CD4-positive, alpha-beta T cell (primary cell): Measurements from ENCODE around the gene PTPRD. TPM values are rescaled to one million over a fixed set of nuclear protein-coding genes. Genes with fewer than 3 reads are reported as not detected.

Experiments used
- ATAC-seq: fragments of 200-7000 bp; cut with Tn5 transposase; one replicate; pipeline ENCODE4 v1.10.0; 2022; ENCODE audit warnings: mild to moderate bottlenecking; ENCODE audit not compliant: poor library complexity
- CTCF ChIA-PET: fragments of 350-600 bp; sonication (Branson Sonifier 250); formaldehyde crosslinking; loops from one replicate; lab custom pipeline; 2021; ENCODE audit warnings: antibody characterized with exemption, inconsistent platforms; lab: Charles Lee
- POLR2A ChIA-PET: fragments of 350-600 bp; sonication (Branson Sonifier 250); formaldehyde crosslinking; loops from one replicate; lab custom pipeline; 2021; ENCODE audit warnings: antibody characterized with exemption, inconsistent platforms; lab: Charles Lee
- DNase-seq, 14 experiments: peaks; one replicate each; pipeline ENCODE4 v3.0.0-alpha.2; 2013 to 2020; ENCODE audit warnings: mixed read lengths in 2 of 14
- H3K27ac ChIP-seq, 2 donors: one replicate each; pipeline versions ENCODE4 v1.5.1 to v1.7.0; 2013; ENCODE audit warnings: low read length in 2 of 2, low read depth in 1 of 2, mild to moderate bottlenecking in 1 of 2
- H3K27me3 ChIP-seq, 2 experiments: 1 replicate in 1 of 2; 2 replicates in 1 of 2; pipeline versions ENCODE4 v1.6.1 to v1.7.0; 2013; ENCODE audit warnings: low read length in 2 of 2, control low read depth in 1 of 2, mild to moderate bottlenecking in 1 of 2, moderate library complexity in 1 of 2; ENCODE audit not compliant: insufficient read depth in 2 of 2, control insufficient read depth in 1 of 2
- H3K36me3 ChIP-seq: one replicate; pipeline ENCODE4 v1.6.1; 2013; ENCODE audit warnings: low read length, control low read depth; ENCODE audit not compliant: insufficient read depth
- H3K4me1 ChIP-seq: one replicate; pipeline ENCODE4 v1.6.1; 2013; ENCODE audit warnings: low read length, control low read depth; ENCODE audit not compliant: insufficient read depth
- H3K4me3 ChIP-seq: one replicate; pipeline ENCODE4 v1.5.1; 2013; ENCODE audit warnings: mild to moderate bottlenecking, low read length, moderate library complexity
- H3K9me3 ChIP-seq, 2 experiments: 1 replicate in 1 of 2; 2 replicates in 1 of 2; pipeline versions ENCODE4 v1.6.1 to v1.7.0; 2013; ENCODE audit warnings: low read length in 2 of 2, mild to moderate bottlenecking in 2 of 2, control low read depth in 1 of 2, moderate library complexity in 1 of 2; ENCODE audit not compliant: control insufficient read depth in 1 of 2, insufficient read depth in 1 of 2
- H3K27ac Mint-ChIP-seq: one replicate; pipeline ENCODE4 v1.8.0; 2020; ENCODE audit warnings: mixed read lengths
- H3K27me3 Mint-ChIP-seq: one replicate; pipeline ENCODE4 v1.8.0; 2021; ENCODE audit warnings: mixed read lengths
- H3K36me3 Mint-ChIP-seq: one replicate; pipeline ENCODE4 v1.8.0; 2021; ENCODE audit warnings: low read depth, mixed read lengths
- H3K4me1 Mint-ChIP-seq: one replicate; pipeline ENCODE4 v1.8.0; 2021; ENCODE audit warnings: low read depth, mixed read lengths
- H3K4me3 Mint-ChIP-seq: one replicate; pipeline ENCODE4 v1.8.0; 2020; ENCODE audit warnings: mild to moderate bottlenecking, mixed read lengths
- H3K9me3 Mint-ChIP-seq: one replicate; pipeline ENCODE4 v1.8.0; 2020; ENCODE audit warnings: mixed read lengths
- CTCF ChIP-seq: fragments of 200-600 bp; IDR thresholded peaks from one replicate; pipeline ENCODE4 v1.8.0; 2022; ENCODE audit warnings: antibody characterized with exemption, mild to moderate bottlenecking
- intact Hi-C, 2 experiments: fragments of 100-400 bp; cut with DNase I in 1 of 2; cut with micrococcal nuclease in 1 of 2; formaldehyde crosslinking; loops; one replicate each; pipeline versions ENCODE4 v1.15.1 to v1.9.0; 2023 to 2025; cut with DNase I, micrococcal nuclease
- total RNA-seq, 174 experiments: library from RNA in 2 of 174; stranded (reverse) in 2 of 174; gene quantifications; one replicate each; pipeline ENCODE4 v1.2.3 and lab custom pipeline; 2021 to 2026

PTPRD gene
- total RNA-seq, 2 experiments from 2014 or later = not detected

GRCh38 chr9:8842402-8843193 lies 1770.2 kb downstream of the PTPRD start:
- Mint-ChIP-seq H3K36me3 (no peaks in the 10 kb centered on the region), H3K4me3 (no peak overlapping the region), H3K27me3 (no peaks in the 10 kb centered on the region), H3K9me3 (no peaks in the 10 kb centered on the region), H3K4me1 (no peaks in the 10 kb centered on the region), H3K27ac (no peak overlapping the region)
- no peak for TF ChIP-seq CTCF
- ChIA-PET CTCF (no interaction called here), POLR2A (no interaction called here)
- ATAC-seq = no peak
- DNase-seq = no peak
- no peaks in the 10 kb centered on the region for H3K9me3 ChIP-seq
- H3K4me1 ChIP-seq = no peaks in the 10 kb centered on the region
- H3K4me3 ChIP-seq = no peak overlapping the region
- no peaks in the 10 kb centered on the region for H3K27me3 ChIP-seq
- intact Hi-C loops = no loop called here
- no peaks in the 10 kb centered on the region for H3K36me3 ChIP-seq
- no peak overlapping the region for H3K27ac ChIP-seq

- Histone ChIP-seq H3K4me1 (no peaks in the 10 kb centered on the region), H3K4me3 (no peak overlapping the region), H3K27ac (no peak overlapping the region), H3K9me3 (no peaks in the 10 kb centered on the region), H3K36me3 (no peaks in the 10 kb centered on the region), H3K27me3 (no peaks in the 10 kb centered on the region)
- Mint-ChIP-seq H3K9me3 (no peaks in the 10 kb centered on the region), H3K4me3 (no peak overlapping the region), H3K36me3 (no peaks in the 10 kb centered on the region), H3K4me1 (no peaks in the 10 kb centered on the region), H3K27ac (no peak overlapping the region), H3K27me3 (no peaks in the 10 kb centered on the region)
- no peak for TF ChIP-seq CTCF
- intact Hi-C loops = no loop called here
- ChIA-PET CTCF (no interaction called here), POLR2A (no interaction called here)
- DNase-seq = no peak
- ATAC-seq = no peak
These were observed 1774.7 kb downstream of the PTPRD start for GRCh38 chr9:8838136-8838535.

- no peaks in the 10 kb centered on the region for H3K36me3 ChIP-seq
- no peaks in the 10 kb centered on the region for H3K27me3 ChIP-seq
- no peak overlapping the region for H3K27ac Mint-ChIP-seq
- H3K4me3 Mint-ChIP-seq = no peak overlapping the region
- H3K4me1 ChIP-seq = no peaks in the 10 kb centered on the region
- H3K27me3 Mint-ChIP-seq = no peaks in the 10 kb centered on the region
- no peak for TF ChIP-seq CTCF
- H3K36me3 Mint-ChIP-seq = no peaks in the 10 kb centered on the region
- POLR2A ChIA-PET = interaction anchor here (0.6 to 0.7 kb wide), 2 partner anchors 393 to 789 kb away, joined by 3 read pairs; no protein-coding TSS in a partner anchor
- H3K4me1 Mint-ChIP-seq = no peaks in the 10 kb centered on the region
- CTCF ChIA-PET = no interaction called here
- no peaks in the 10 kb centered on the region for H3K9me3 ChIP-seq
- H3K4me3 ChIP-seq = no peak overlapping the region
- H3K9me3 Mint-ChIP-seq = no peaks in the 10 kb centered on the region
- intact Hi-C loops = no loop called here
- H3K27ac ChIP-seq = no peak overlapping the region
- ATAC-seq (no peak), DNase-seq (no peak)
These were observed 1777.5 kb downstream of the PTPRD start for GRCh38 chr9:8835291-8835690.
